ENCODE data around the gene NFKBIE. TPM values are rescaled to one million over a fixed set of nuclear protein-coding genes. Genes with fewer than 3 reads are reported as not detected.
A peak's percentile ranks its signal among the peaks of the same experiment; 100 is the strongest.

NFKBIE gene
- polyA plus RNA-seq, 1 donor (not counting 4 experiments of a cell fraction or from before 2014, with no cell fraction given), result 7.3 TPM

GRCh38 chr6:44226368-44227147 is 38.8 kb downstream of the NFKBIE start:
- Histone ChIP-seq H2AFZ (ENCODE audit: control insufficient read depth, low read length) (no peak overlapping the region), H3K79me2 (ENCODE audit: control insufficient read depth, insufficient read depth, low read length) (peaks cover 22% of the 10 kb centered on the region), H3K9me1 (ENCODE audit: control insufficient read depth, extremely low read depth, insufficient read depth, low read length) (no peaks in the 10 kb centered on the region), H3K4me3 (ENCODE audit: control insufficient read depth in 2 of 3, extremely low read depth in 1 of 3, insufficient read depth in 2 of 3, low read depth in 1 of 3, low read length in 3 of 3) (no peak overlapping the region), H3K4me1 (ENCODE audit: control insufficient read depth, extremely low read depth, insufficient read depth, low read length) (peaks cover 41% of the 10 kb centered on the region), H3K4me2 (ENCODE audit: control insufficient read depth, extremely low read depth, insufficient read depth, low read depth, low read length) (peak overlapping the region; percentile 52), H4K20me1 (ENCODE audit: control insufficient read depth, extremely low read depth, insufficient read depth, low read length) (no peaks in the 10 kb centered on the region), H3K9me3 (ENCODE audit: control insufficient read depth, low read depth, low read length) (no peaks in the 10 kb centered on the region), H3K9ac (ENCODE audit: control insufficient read depth, extremely low read depth, insufficient read depth, low read length) (peak overlapping the region; percentile 6), H3K27me3 (ENCODE audit: control insufficient read depth, extremely low read depth, insufficient read depth, low read length) (no peaks in the 10 kb centered on the region), H3K36me3 (ENCODE audit: control insufficient read depth in 2 of 2, extremely low read depth in 1 of 2, insufficient read depth in 2 of 2, low read length in 2 of 2) (peaks cover 14 to 19% of the 10 kb centered on the region in 2 experiments), H3K27ac (ENCODE audit: control insufficient read depth, insufficient read depth, low read length) (no peak overlapping the region)
- DNase-seq (ENCODE audit: low read depth, low spot score), result no peak
- TF ChIP-seq EZH2 (IDR thresholded peaks at IDR 0.05; ENCODE audit: low read length) (no peak), CTCF (optimal IDR thresholded peaks at IDR 0.05 in 1 of 3, IDR thresholded peaks at IDR 0.05 in 1 of 3, conservative IDR thresholded peaks at IDR 0.05 in 1 of 3; ENCODE audit: extremely low read depth in 1 of 3, insufficient read depth in 2 of 3, low read length in 3 of 3) (no peak)
- FAIRE-seq, result no peak
- dilution Hi-C loops (cut with MboI; ENCODE audit: extremely low pct_ligation_motif_present, low sequenced_read_pairs), result no loop called here

- H2AFZ ChIP-seq (ENCODE audit: control insufficient read depth, low read length), result no peak overlapping the region
- peaks cover 46% of the 10 kb centered on the region for H3K4me1 ChIP-seq (ENCODE audit: control insufficient read depth, extremely low read depth, insufficient read depth, low read length)
- H3K9me1 ChIP-seq (ENCODE audit: control insufficient read depth, extremely low read depth, insufficient read depth, low read length), result no peaks in the 10 kb centered on the region
- no peaks in the 10 kb centered on the region for H3K27me3 ChIP-seq (ENCODE audit: control insufficient read depth, extremely low read depth, insufficient read depth, low read length)
- no peaks in the 10 kb centered on the region for H3K9me3 ChIP-seq (ENCODE audit: control insufficient read depth, low read depth, low read length)
- H3K36me3 ChIP-seq (ENCODE audit: control insufficient read depth in 2 of 2, extremely low read depth in 1 of 2, insufficient read depth in 2 of 2, low read length in 2 of 2), result peaks cover 10 to 16% of the 10 kb centered on the region in 2 experiments
- H3K4me2 ChIP-seq (ENCODE audit: control insufficient read depth, extremely low read depth, insufficient read depth, low read depth, low read length), result peak overlapping the region; percentile 52
- no peaks in the 10 kb centered on the region for H4K20me1 ChIP-seq (ENCODE audit: control insufficient read depth, extremely low read depth, insufficient read depth, low read length)
- dilution Hi-C loops (cut with MboI; ENCODE audit: extremely low pct_ligation_motif_present, low sequenced_read_pairs), result no loop called here
- FAIRE-seq, result no peak
- no peak overlapping the region for H3K9ac ChIP-seq (ENCODE audit: control insufficient read depth, extremely low read depth, insufficient read depth, low read length)
- H3K79me2 ChIP-seq (ENCODE audit: control insufficient read depth, insufficient read depth, low read length), result peaks cover 22% of the 10 kb centered on the region
- TF ChIP-seq EZH2 (IDR thresholded peaks at IDR 0.05; ENCODE audit: low read length) (no peak), CTCF (optimal IDR thresholded peaks at IDR 0.05 in 1 of 3, IDR thresholded peaks at IDR 0.05 in 1 of 3, conservative IDR thresholded peaks at IDR 0.05 in 1 of 3; ENCODE audit: extremely low read depth in 1 of 3, insufficient read depth in 2 of 3, low read length in 3 of 3) (no peak)
- no peak overlapping the region for H3K27ac ChIP-seq (ENCODE audit: control insufficient read depth, insufficient read depth, low read length)
- DNase-seq (ENCODE audit: low read depth, low spot score), result no peak
- no peak overlapping the region for H3K4me3 ChIP-seq (ENCODE audit: control insufficient read depth in 2 of 3, extremely low read depth in 1 of 3, insufficient read depth in 2 of 3, low read depth in 1 of 3, low read length in 3 of 3)
Measured at GRCh38 chr6:44225579-44226325, 39.6 kb downstream of the NFKBIE start.
